Measurements from ENCODE around the gene LCAT. TPM values are rescaled to one million over a fixed set of nuclear protein-coding genes. Genes with fewer than 3 reads are reported as not detected.

LCAT gene
- total and polyA plus RNA-seq, 9 of the 15 experiments (the other 6 are each of a cell fraction or from before 2014, with no cell fraction given) = 0.46 to 21.0 (median 5.0) TPM

- H3K4me3 ChIP-seq = no peak overlapping the region
- no TSS peak for BruUV-seq (replicated peaks)
Observed at GRCh38 chr16:67963292-67963661, 19.4 kb upstream of the LCAT start.

More at GRCh38 chr16:67963292-67963661, 19.4 kb upstream of the LCAT start:
- no peak for ATAC-seq
- Histone ChIP-seq H3K9me1 (ENCODE audit: control insufficient read depth, insufficient read depth, low read length) (peaks cover 13% of the 10 kb centered on the region), H3K9me3 (replicated peaks; ENCODE audit: control insufficient read depth, insufficient read depth, low read depth, low read length) (no peaks in the 10 kb centered on the region), H3K36me3 (ENCODE audit: control insufficient read depth, insufficient read depth, low read length) (peaks cover 69% of the 10 kb centered on the region; the same call in 2 of the 3 replicates), H3K27ac (ENCODE audit: extremely low read depth, low read depth, low read length) (peak overlapping the region; percentile 26; the same call in 1 of the 3 replicates), H3K4me1 (replicated peaks in 1 of 2; ENCODE audit: control insufficient read depth in 2 of 2, insufficient read depth in 2 of 2, low read length in 2 of 2) (peaks cover 26 to 51% of the 10 kb centered on the region in 2 experiments; a peak in 4 of 5 replicates), H3K27me3 (ENCODE audit: control insufficient read depth in 2 of 2, insufficient read depth in 2 of 2, low read length in 2 of 2) (no peaks in the 10 kb centered on the region), H3K9ac (ENCODE audit: insufficient read depth in 1 of 2, low read depth in 2 of 2, low read length in 2 of 2) (no peak overlapping the region; a peak in 1 of 4 replicates), H3K4me2 (ENCODE audit: insufficient read depth, low read length) (no peak overlapping the region), H3K79me2 (ENCODE audit: control insufficient read depth, insufficient read depth, low read length) (peaks cover 24% of the 10 kb centered on the region), H2AFZ (ENCODE audit: low read depth, low read length) (no peak overlapping the region), H4K20me1 (replicated peaks; ENCODE audit: control insufficient read depth, insufficient read depth, low read length) (peaks cover 25% of the 10 kb centered on the region)
- ChIA-PET CTCF (ENCODE audit: low intra/inter-chr PET ratio) (no interaction called here), POLR2A (interaction anchor here (0.7 to 1.5 kb wide), 2 partner anchors 24 to 27 kb away, joined by 3 to 5 read pairs; partner anchors contain the start of gene PSMB10)
- TF ChIP-seq RHOXF2B (CRISPR knock-in tag; conservative IDR thresholded peaks at IDR 0.05) (no peak), SREBF1 (IDR thresholded peaks at IDR 0.05; ENCODE audit: borderline replicate concordance, low read depth, low read length) (no peak), ID3 (CRISPR knock-in tag; IDR thresholded peaks at IDR 0.05) (no peak), ID3 (tag; IDR thresholded peaks at IDR 0.05) (no peak), U2AF1 (optimal IDR thresholded peaks at IDR 0.05; ENCODE audit: low read depth, low read length) (no peak), CEBPB (tag; IDR thresholded peaks at IDR 0.05) (no peak), ARID3A (IDR thresholded peaks at IDR 0.05; ENCODE audit: borderline replicate concordance, low read depth, low read length) (no peak), ZNF57 (CRISPR knock-in tag; IDR thresholded peaks at IDR 0.05) (no peak), MYBL2 (IDR thresholded peaks at IDR 0.05; ENCODE audit: low read depth) (no peak), MYBL2 (CRISPR knock-in tag; IDR thresholded peaks at IDR 0.05; ENCODE audit: borderline replicate concordance) (no peak), C11orf30 (IDR thresholded peaks at IDR 0.05; ENCODE audit: low read depth) (no peak), CHCHD3 (CRISPR knock-in tag; IDR thresholded peaks at IDR 0.05) (no peak), ZNF507 (tag; conservative IDR thresholded peaks at IDR 0.05) (no peak)
- intact Hi-C loops (cut with micrococcal nuclease) (no loop called here), in situ Hi-C loops (cut with MboI) (no loop called here)
- DNase-seq (ENCODE audit: extremely low read depth in 1 of 4, low spot score in 3 of 4) = no peak
- WGBS (ENCODE audit: insufficient coverage, low coverage, missing lambda C conversion rate) = 88% methylated on average over 2 of the region's 2 CpGs
- no peak for FAIRE-seq
